Measurements from ENCODE around the gene PDE3A. TPM values are rescaled to one million over a fixed set of nuclear protein-coding genes. Genes with fewer than 3 reads are reported as not detected.

Gene PDE3A
- total RNA-seq, 1 experiment from 2014 or later, result 0.12 TPM

- intact Hi-C loops (cut with micrococcal nuclease), result no loop called here
- Histone ChIP-seq H3K9me3 (ENCODE audit: control insufficient read depth in 1 of 2, insufficient read depth in 1 of 2, low read depth in 1 of 2, low read length in 2 of 2) (no peaks in the 10 kb centered on the region), H3K9ac (ENCODE audit: low read length) (no peak overlapping the region), H2AFZ (ENCODE audit: low read depth, low read length, poor library complexity, severe bottlenecking) (no peak overlapping the region), H3K9me2 (ENCODE audit: insufficient read depth) (no peaks in the 10 kb centered on the region), H4K20me1 (ENCODE audit: insufficient read depth) (no peaks in the 10 kb centered on the region), H3K4me1 (ENCODE audit: control insufficient read depth in 1 of 2, insufficient read depth in 2 of 2, low read length in 2 of 2) (no peaks in the 10 kb centered on the region), H3K4me2 (ENCODE audit: low read length) (no peak overlapping the region), H3K79me2 (ENCODE audit: insufficient read depth, low read length) (no peaks in the 10 kb centered on the region), H3K27ac (ENCODE audit: low read depth, low read length) (no peak overlapping the region), H3K36me3 (ENCODE audit: control insufficient read depth in 1 of 2, insufficient read depth in 2 of 2, low read length in 2 of 2) (no peaks in the 10 kb centered on the region), H3K4me3 (replicated peaks in 1 of 2; ENCODE audit: low read depth in 1 of 2, low read length in 2 of 2) (no peak overlapping the region), H3K27me3 (ENCODE audit: insufficient read depth, low read length) (no peaks in the 10 kb centered on the region)
- DNase-seq (ENCODE audit: low read depth, low spot score) (no peak), ATAC-seq (no peak)
- TF ChIP-seq CBX3 (IDR thresholded peaks at IDR 0.05; ENCODE audit: low read depth) (no peak), MAX (IDR thresholded peaks at IDR 0.05) (no peak), EZH2 (IDR thresholded peaks at IDR 0.05) (no peak), SP1 (IDR thresholded peaks at IDR 0.05; ENCODE audit: low read depth) (no peak), ATF3 (IDR thresholded peaks at IDR 0.05) (no peak), ELF1 (IDR thresholded peaks at IDR 0.05; ENCODE audit: borderline replicate concordance, low read depth) (no peak), EZH2phosphoT487 (IDR thresholded peaks at IDR 0.05; ENCODE audit: borderline replicate concordance) (no peak)
- TF ChIP-seq, protein P1, sequence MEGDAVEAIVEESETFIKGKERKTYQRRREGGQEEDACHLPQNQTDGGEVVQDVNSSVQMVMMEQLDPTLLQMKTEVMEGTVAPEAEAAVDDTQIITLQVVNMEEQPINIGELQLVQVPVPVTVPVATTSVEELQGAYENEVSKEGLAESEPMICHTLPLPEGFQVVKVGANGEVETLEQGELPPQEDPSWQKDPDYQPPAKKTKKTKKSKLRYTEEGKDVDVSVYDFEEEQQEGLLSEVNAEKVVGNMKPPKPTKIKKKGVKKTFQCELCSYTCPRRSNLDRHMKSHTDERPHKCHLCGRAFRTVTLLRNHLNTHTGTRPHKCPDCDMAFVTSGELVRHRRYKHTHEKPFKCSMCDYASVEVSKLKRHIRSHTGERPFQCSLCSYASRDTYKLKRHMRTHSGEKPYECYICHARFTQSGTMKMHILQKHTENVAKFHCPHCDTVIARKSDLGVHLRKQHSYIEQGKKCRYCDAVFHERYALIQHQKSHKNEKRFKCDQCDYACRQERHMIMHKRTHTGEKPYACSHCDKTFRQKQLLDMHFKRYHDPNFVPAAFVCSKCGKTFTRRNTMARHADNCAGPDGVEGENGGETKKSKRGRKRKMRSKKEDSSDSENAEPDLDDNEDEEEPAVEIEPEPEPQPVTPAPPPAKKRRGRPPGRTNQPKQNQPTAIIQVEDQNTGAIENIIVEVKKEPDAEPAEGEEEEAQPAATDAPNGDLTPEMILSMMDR (IDR thresholded peaks at IDR 0.05 in 2 of 3, conservative IDR thresholded peaks at IDR 0.05 in 1 of 3; ENCODE audit: borderline replicate concordance in 1 of 3, insufficient read depth in 1 of 3, low read depth in 2 of 3, low read length in 2 of 3), result no peak
- no TSS peak for BruUV-seq (replicated peaks)
- CTCF ChIA-PET, result no interaction called here
- POLR2A ChIA-PET, result no interaction called here
- RAD21 ChIA-PET (ENCODE audit: low non-redundant PET in 1 of 2, low total read pairs in 2 of 2, uncharacterized antibody in 2 of 2, unreplicated experiment in 2 of 2), result no interaction called here
These were observed 30.3 kb downstream of the PDE3A start for GRCh38 chr12:20398686-20399085.

DNA sequence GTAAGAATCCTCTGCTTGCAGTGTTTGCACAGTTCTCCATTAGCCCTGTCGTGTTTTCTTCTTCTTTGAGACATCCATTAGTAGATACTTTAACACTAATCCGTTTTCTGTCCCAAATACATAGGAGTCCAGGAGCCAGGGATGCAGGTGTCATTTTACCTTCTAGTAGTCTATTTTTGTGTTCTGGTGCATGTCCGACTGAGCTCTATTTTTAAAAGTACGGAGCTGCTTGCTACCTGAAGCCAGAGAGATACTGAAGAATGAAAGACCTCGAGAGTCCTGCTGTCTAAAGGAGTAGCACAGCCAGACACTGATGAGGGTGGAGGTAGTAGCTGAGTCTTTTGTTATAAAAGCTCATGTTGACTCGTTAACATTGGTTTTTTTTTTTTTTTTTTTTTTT is 31.7 kb downstream of the PDE3A start:
- Histone ChIP-seq H3K36me3 (ENCODE audit: control insufficient read depth in 1 of 2, insufficient read depth in 2 of 2, low read length in 2 of 2) (no peaks in the 10 kb centered on the region), H3K4me1 (ENCODE audit: control insufficient read depth in 1 of 2, insufficient read depth in 2 of 2, low read length in 2 of 2) (no peaks in the 10 kb centered on the region), H2AFZ (ENCODE audit: low read depth, low read length, poor library complexity, severe bottlenecking) (no peak overlapping the region), H3K79me2 (ENCODE audit: insufficient read depth, low read length) (no peaks in the 10 kb centered on the region), H3K9me2 (ENCODE audit: insufficient read depth) (no peaks in the 10 kb centered on the region), H3K4me3 (replicated peaks in 1 of 2; ENCODE audit: low read depth in 1 of 2, low read length in 2 of 2) (no peak overlapping the region), H4K20me1 (ENCODE audit: insufficient read depth) (no peaks in the 10 kb centered on the region), H3K9me3 (ENCODE audit: control insufficient read depth in 1 of 2, insufficient read depth in 1 of 2, low read depth in 1 of 2, low read length in 2 of 2) (no peaks in the 10 kb centered on the region), H3K9ac (ENCODE audit: low read length) (no peak overlapping the region), H3K27ac (ENCODE audit: low read depth, low read length) (no peak overlapping the region), H3K27me3 (ENCODE audit: insufficient read depth, low read length) (no peaks in the 10 kb centered on the region), H3K4me2 (ENCODE audit: low read length) (no peak overlapping the region)
- TF ChIP-seq, protein P2, sequence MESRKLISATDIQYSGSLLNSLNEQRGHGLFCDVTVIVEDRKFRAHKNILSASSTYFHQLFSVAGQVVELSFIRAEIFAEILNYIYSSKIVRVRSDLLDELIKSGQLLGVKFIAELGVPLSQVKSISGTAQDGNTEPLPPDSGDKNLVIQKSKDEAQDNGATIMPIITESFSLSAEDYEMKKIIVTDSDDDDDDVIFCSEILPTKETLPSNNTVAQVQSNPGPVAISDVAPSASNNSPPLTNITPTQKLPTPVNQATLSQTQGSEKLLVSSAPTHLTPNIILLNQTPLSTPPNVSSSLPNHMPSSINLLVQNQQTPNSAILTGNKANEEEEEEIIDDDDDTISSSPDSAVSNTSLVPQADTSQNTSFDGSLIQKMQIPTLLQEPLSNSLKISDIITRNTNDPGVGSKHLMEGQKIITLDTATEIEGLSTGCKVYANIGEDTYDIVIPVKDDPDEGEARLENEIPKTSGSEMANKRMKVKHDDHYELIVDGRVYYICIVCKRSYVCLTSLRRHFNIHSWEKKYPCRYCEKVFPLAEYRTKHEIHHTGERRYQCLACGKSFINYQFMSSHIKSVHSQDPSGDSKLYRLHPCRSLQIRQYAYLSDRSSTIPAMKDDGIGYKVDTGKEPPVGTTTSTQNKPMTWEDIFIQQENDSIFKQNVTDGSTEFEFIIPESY (IDR thresholded peaks at IDR 0.05; ENCODE audit: extremely low read depth, insufficient replicate concordance, low read length), result no peak
- TF ChIP-seq SP1 (IDR thresholded peaks at IDR 0.05; ENCODE audit: low read depth) (no peak), POLR2AphosphoS5 (IDR thresholded peaks at IDR 0.05; ENCODE audit: low read depth, low read length) (no peak)
- BruUV-seq (replicated peaks), result no TSS peak
- ChIA-PET POLR2A (no interaction called here), CTCF (no interaction called here), RAD21 (ENCODE audit: low non-redundant PET in 1 of 2, low total read pairs in 2 of 2, uncharacterized antibody in 2 of 2, unreplicated experiment in 2 of 2) (no interaction called here)
- ATAC-seq (no peak), DNase-seq (ENCODE audit: low read depth, low spot score) (no peak)
- intact Hi-C loops (cut with micrococcal nuclease), result no loop called here

Data from HCT116 (cell line).